ENCODE measurements around the gene TNNC2.
"Not testable (repeated sequence)": the region's sequence is repeated elsewhere in the genome, so short reads cannot be mapped to it uniquely, and the experiment has no call there.

The TNNC2 gene

GRCh38 chr20:45813006-45813340 is 14.1 kb downstream of the TNNC2 start:
- Histone ChIP-seq H3K9ac (ENCODE audit: low read length) (no peak overlapping the region), H3K4me3 (ENCODE audit: low read length) (peak overlapping the region; percentile 68), H3K36me3 (ENCODE audit: control insufficient read depth, insufficient read depth, low read length) (peaks cover 20% of the 10 kb centered on the region), H3K27ac (ENCODE audit: low read depth, low read length) (no peak overlapping the region), H3K4me1 (ENCODE audit: control insufficient read depth, insufficient read depth, low read length) (peaks cover 4% of the 10 kb centered on the region), H3K27me3 (ENCODE audit: control insufficient read depth, insufficient read depth, low read length) (no peaks in the 10 kb centered on the region)

DNA sequence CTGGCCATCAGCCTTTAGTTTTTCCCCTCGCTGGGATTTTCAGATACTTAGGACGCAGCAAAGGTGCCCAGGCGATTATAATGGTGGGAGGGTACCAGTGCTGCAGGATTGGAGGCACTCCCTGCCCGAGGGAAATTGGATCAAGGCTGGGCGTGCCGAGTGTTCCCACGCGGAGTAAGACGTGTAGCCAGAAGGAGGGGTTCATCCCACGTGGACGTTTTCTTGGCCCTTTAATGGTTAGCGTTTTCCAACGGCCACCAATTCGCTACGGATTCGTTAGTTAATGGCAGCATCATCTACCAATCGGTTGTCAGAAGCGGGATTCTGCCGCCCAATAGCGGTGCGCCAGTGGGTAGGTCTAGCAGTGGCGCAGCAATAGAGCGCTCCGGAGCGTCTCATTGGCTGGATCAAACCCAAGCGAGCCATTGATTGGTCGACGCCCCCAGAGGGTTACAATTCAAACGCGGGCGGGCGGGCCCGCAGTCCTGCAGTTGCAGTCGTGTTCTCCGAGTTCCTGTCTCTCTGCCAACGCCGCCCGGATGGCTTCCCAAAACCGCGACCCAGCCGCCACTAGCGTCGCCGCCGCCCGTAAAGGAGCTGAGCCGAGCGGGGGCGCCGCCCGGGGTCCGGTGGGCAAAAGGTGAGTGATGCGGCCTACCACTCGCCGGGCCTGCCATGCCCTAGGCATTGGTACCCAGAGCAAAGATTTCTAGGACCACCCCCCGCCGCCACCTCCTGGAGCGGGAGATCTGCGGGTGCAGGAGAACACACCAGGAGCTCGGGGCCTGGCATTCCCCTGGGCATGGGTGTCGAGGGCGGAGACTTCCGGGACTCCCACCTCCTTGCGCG is 14.7 kb downstream of the TNNC2 start, which contains the start of gene UBE2C:
Gene UBE2C (plus strand): TSS at position 488 of the 849 bp plus-strand sequence. CDS start 52 bp downstream, at position 540.
- H3K36me3 ChIP-seq (ENCODE audit: control insufficient read depth, insufficient read depth, low read length): peaks cover 20% of the 10 kb centered on the region
- H3K27me3 ChIP-seq (ENCODE audit: control insufficient read depth, insufficient read depth, low read length): no peaks in the 10 kb centered on the region
- H3K4me3 ChIP-seq (ENCODE audit: low read length): peak within 1 kb of the TSS; percentile 68
- H3K9ac ChIP-seq (ENCODE audit: low read length): no peak within 1 kb of the TSS
- H3K27ac ChIP-seq (ENCODE audit: low read depth, low read length): peak within 1 kb of the TSS; percentile 19
- peaks cover 4% of the 10 kb centered on the region for H3K4me1 ChIP-seq (ENCODE audit: control insufficient read depth, insufficient read depth, low read length)

GRCh38 chr20:45810191-45810970 is 16.7 kb downstream of the TNNC2 start:
- Histone ChIP-seq H3K9ac (ENCODE audit: low read length) (no peak overlapping the region), H3K4me1 (ENCODE audit: control insufficient read depth, insufficient read depth, low read length) (peaks cover 4% of the 10 kb centered on the region), H3K27me3 (ENCODE audit: control insufficient read depth, insufficient read depth, low read length) (no peaks in the 10 kb centered on the region), H3K4me3 (ENCODE audit: low read length) (no peak overlapping the region), H3K27ac (ENCODE audit: low read depth, low read length) (no peak overlapping the region), H3K36me3 (ENCODE audit: control insufficient read depth, insufficient read depth, low read length) (peaks cover 28% of the 10 kb centered on the region)

- Histone ChIP-seq H3K36me3 (ENCODE audit: control insufficient read depth, insufficient read depth, low read length) (peaks cover 52% of the 10 kb centered on the region), H3K9ac (ENCODE audit: low read length) (no peak overlapping the region), H3K27me3 (ENCODE audit: control insufficient read depth, insufficient read depth, low read length) (no peaks in the 10 kb centered on the region)
Measured at GRCh38 chr20:45801851-45802250, 25.3 kb downstream of the TNNC2 start.

GRCh38 chr20:45798935-45799642 is 28.0 kb downstream of the TNNC2 start:
- Histone ChIP-seq H3K27me3 (ENCODE audit: control insufficient read depth, insufficient read depth, low read length) (no peaks in the 10 kb centered on the region), H3K4me3 (ENCODE audit: low read length) (no peak overlapping the region), H3K27ac (ENCODE audit: low read depth, low read length) (no peak overlapping the region), H3K4me1 (ENCODE audit: control insufficient read depth, insufficient read depth, low read length) (no peaks in the 10 kb centered on the region), H3K36me3 (ENCODE audit: control insufficient read depth, insufficient read depth, low read length) (peaks cover 45% of the 10 kb centered on the region), H3K9ac (ENCODE audit: low read length) (no peak overlapping the region)

More at GRCh38 chr20:45801851-45802250, 25.3 kb downstream of the TNNC2 start:
- Histone ChIP-seq H3K27ac (ENCODE audit: low read depth, low read length) (no peak overlapping the region), H3K4me3 (ENCODE audit: low read length) (no peak overlapping the region), H3K4me1 (ENCODE audit: control insufficient read depth, insufficient read depth, low read length) (no peaks in the 10 kb centered on the region)

DNA sequence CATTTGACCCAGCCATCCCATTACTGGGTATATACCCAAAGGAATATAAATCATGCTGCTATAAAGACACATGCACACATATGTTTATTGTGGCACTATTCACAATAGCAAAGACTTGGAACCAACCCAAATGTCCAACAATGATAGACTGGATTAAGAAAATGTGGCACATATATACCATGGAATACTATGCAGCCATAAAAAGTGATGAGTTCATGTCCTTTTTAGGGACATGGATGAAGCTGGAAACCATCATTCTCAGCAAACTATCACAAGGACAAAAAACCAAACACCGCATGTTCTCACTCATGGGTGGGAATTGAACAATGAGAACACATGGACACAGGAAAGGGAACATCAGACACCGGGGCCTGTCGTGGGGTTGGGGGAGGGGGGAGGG is 29.2 kb downstream of the TNNC2 start:
- H3K9ac ChIP-seq (ENCODE audit: low read length); H3K27me3 ChIP-seq (ENCODE audit: control insufficient read depth, insufficient read depth, low read length); H3K27ac ChIP-seq (ENCODE audit: low read depth, low read length); H3K4me1 ChIP-seq (ENCODE audit: control insufficient read depth, insufficient read depth, low read length); H3K4me3 ChIP-seq (ENCODE audit: low read length): not testable (repeated sequence)
- peaks cover 34% of the 10 kb centered on the region for H3K36me3 ChIP-seq (ENCODE audit: control insufficient read depth, insufficient read depth, low read length)

DNA sequence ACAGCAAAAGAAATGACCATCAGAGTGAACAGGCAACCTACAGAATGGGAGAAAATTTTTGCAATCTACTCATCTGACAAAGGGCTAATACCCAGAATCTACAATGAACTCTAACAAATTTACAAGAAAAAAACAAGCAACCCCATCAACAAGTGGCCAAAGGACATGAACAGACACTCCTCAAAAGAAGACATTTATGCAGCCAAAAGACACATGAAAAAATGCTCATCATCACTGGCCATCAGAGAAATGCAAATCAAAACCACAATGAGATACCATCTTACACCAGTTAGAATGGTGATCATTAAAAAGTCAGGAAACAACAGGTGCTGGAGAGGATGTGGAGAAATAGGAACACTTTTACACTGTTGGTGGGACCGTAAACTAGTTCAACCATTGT is 29.6 kb downstream of the TNNC2 start:
- H3K9ac ChIP-seq (ENCODE audit: low read length); H3K27me3 ChIP-seq (ENCODE audit: control insufficient read depth, insufficient read depth, low read length); H3K4me1 ChIP-seq (ENCODE audit: control insufficient read depth, insufficient read depth, low read length); H3K27ac ChIP-seq (ENCODE audit: low read depth, low read length); H3K4me3 ChIP-seq (ENCODE audit: low read length): not testable (repeated sequence)
- peaks cover 31% of the 10 kb centered on the region for H3K36me3 ChIP-seq (ENCODE audit: control insufficient read depth, insufficient read depth, low read length)

DNA sequence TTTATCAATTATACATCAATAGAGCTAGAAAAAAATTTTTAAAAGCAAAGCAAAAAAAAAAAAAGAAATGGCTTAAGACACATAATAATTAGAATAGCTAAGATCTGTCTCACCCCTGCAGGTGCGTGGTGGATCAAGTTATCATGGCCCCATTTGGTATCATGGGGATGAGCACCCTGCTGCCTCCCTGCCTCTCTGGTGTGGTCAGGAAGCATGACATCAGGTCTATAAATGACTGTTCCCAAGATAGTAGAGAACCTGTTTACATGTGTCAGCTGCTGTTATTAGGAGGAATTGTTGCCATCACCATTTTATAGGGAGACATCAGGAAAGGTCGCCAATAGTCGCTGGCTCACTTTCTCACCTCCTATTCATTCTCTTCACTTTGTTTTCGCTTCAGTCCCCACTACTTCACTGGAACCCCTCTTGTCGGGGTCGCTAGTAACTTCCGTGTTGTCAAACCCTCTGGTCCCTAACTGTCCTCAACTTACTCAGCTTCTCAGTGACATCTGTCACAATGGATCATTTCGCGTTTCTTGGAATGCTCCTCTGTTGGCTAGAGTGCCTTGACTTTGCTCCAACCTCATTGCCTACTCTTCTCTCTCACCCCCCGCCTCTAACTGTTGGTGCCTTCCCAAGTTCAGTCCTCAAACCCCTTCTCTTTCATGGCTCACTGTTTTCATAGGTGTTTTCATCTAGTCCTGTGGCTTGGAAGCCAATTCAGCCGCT is 30.6 kb downstream of the TNNC2 start:
- peaks cover 22% of the 10 kb centered on the region for H3K36me3 ChIP-seq (ENCODE audit: control insufficient read depth, insufficient read depth, low read length)
- no peak overlapping the region for H3K4me3 ChIP-seq (ENCODE audit: low read length)

GRCh38 chr20:45792317-45793118 is 34.6 kb downstream of the TNNC2 start:
- peaks cover 16% of the 10 kb centered on the region for H3K36me3 ChIP-seq (ENCODE audit: control insufficient read depth, insufficient read depth, low read length)
- peaks cover 4% of the 10 kb centered on the region for H3K4me1 ChIP-seq (ENCODE audit: control insufficient read depth, insufficient read depth, low read length)
- peak overlapping the region; percentile 84 for H3K27ac ChIP-seq (ENCODE audit: low read depth, low read length)
- H3K27me3 ChIP-seq (ENCODE audit: control insufficient read depth, insufficient read depth, low read length): no peaks in the 10 kb centered on the region
- H3K9ac ChIP-seq (ENCODE audit: low read length): peak overlapping the region; percentile 4
- peak overlapping the region; percentile 92 for H3K4me3 ChIP-seq (ENCODE audit: low read length)

More for the DNA sequence above, 30.6 kb downstream of the TNNC2 start:
- Histone ChIP-seq H3K4me1 (ENCODE audit: control insufficient read depth, insufficient read depth, low read length) (peaks cover 4% of the 10 kb centered on the region), H3K27me3 (ENCODE audit: control insufficient read depth, insufficient read depth, low read length) (no peaks in the 10 kb centered on the region), H3K9ac (ENCODE audit: low read length) (no peak overlapping the region), H3K27ac (ENCODE audit: low read depth, low read length) (no peak overlapping the region)

GRCh38 chr20:45788351-45788750 is 38.8 kb downstream of the TNNC2 start:
- Histone ChIP-seq H3K36me3 (ENCODE audit: control insufficient read depth, insufficient read depth, low read length) (no peaks in the 10 kb centered on the region), H3K4me3 (ENCODE audit: low read length) (no peak overlapping the region), H3K4me1 (ENCODE audit: control insufficient read depth, insufficient read depth, low read length) (peaks cover 12% of the 10 kb centered on the region), H3K9ac (ENCODE audit: low read length) (no peak overlapping the region), H3K27ac (ENCODE audit: low read depth, low read length) (no peak overlapping the region), H3K27me3 (ENCODE audit: control insufficient read depth, insufficient read depth, low read length) (no peaks in the 10 kb centered on the region)

- H3K27ac ChIP-seq (ENCODE audit: low read depth, low read length): peak overlapping the region; percentile 75
- peaks cover 35% of the 10 kb centered on the region for H3K4me1 ChIP-seq (ENCODE audit: control insufficient read depth, insufficient read depth, low read length)
- H3K27me3 ChIP-seq (ENCODE audit: control insufficient read depth, insufficient read depth, low read length): no peaks in the 10 kb centered on the region
- H3K9ac ChIP-seq (ENCODE audit: low read length): no peak overlapping the region
- no peak overlapping the region for H3K4me3 ChIP-seq (ENCODE audit: low read length)
- no peaks in the 10 kb centered on the region for H3K36me3 ChIP-seq (ENCODE audit: control insufficient read depth, insufficient read depth, low read length)
Measured at GRCh38 chr20:45783656-45784294, 43.3 kb downstream of the TNNC2 start.
